GM12878 (cell line): ENCODE results near the gene SLC35G4. TPM values are rescaled to one million over a fixed set of nuclear protein-coding genes. Genes with fewer than 3 reads are reported as not detected.

Source experiments
- ATAC-seq: fragments of 200-7000 bp; cut with Tn5 transposase; 3 replicates; pipeline ENCODE4 v1.9.1; 2020; ENCODE audit warnings: mild to moderate bottlenecking, moderate library complexity
- BruUV-seq: library from RNA; stranded (reverse); fragments of 400-500 nt; replicated peaks from 2 replicates; lab custom pipeline; 2021; lab: Mats Ljungman, UMichigan
- CTCF ChIA-PET: fragments of 300-600 bp; sonication (Branson Sonifier 250); formaldehyde crosslinking; extraction: SDS; loops from one replicate; lab custom pipeline; 2021; ENCODE audit warnings: inconsistent platforms; lab: Yijun Ruan, JAX
- POLR2A ChIA-PET: fragments of 350-600 bp; formaldehyde crosslinking; extraction: SDS; loops from one replicate; lab custom pipeline; 2021; ENCODE audit warnings: inconsistent platforms; lab: Charles Lee
- RAD21 ChIA-PET: fragments of 300-600 bp; sonication (Branson Sonifier 250); formaldehyde crosslinking; loops from one replicate; lab custom pipeline; 2023; ENCODE audit warnings: antibody characterized with exemption; ENCODE audit not compliant: unreplicated experiment; lab: Charles Lee
- SMC1A ChIA-PET: fragments of 300-600 bp; sonication (Branson Sonifier 250); formaldehyde crosslinking; loops from one replicate; lab custom pipeline; 2023; ENCODE audit not compliant: unreplicated experiment, uncharacterized antibody; lab: Charles Lee
- DNase-seq: peaks from one replicate; pipeline ENCODE4 v3.0.0-alpha.2; 2011; ENCODE audit warnings: low read depth, low spot score
- FAIRE-seq: peaks from 3 replicates; lab custom pipeline; 2011; peaks lifted over from hg19 to GRCh38; lab: Jason Lieb, UNC
- H2AFZ ChIP-seq: 2 replicates; pipeline ENCODE4 v1.6.0; 2011; ENCODE audit warnings: low read depth, low read length, control low read depth; ENCODE audit not compliant: control insufficient read depth
- H3K27ac ChIP-seq: 2 replicates; pipeline ENCODE4 v1.5.1; 2011; ENCODE audit warnings: control low read depth; ENCODE audit not compliant: control insufficient read depth, insufficient read depth
- H3K27me3 ChIP-seq, 2 experiments: replicated peaks in 1 of 2; 2 replicates each; pipeline versions ENCODE4 v1.6.0 to v1.6.1; 2011; ENCODE audit warnings: low read length in 1 of 2; ENCODE audit not compliant: control insufficient read depth in 2 of 2, insufficient read depth in 2 of 2
- H3K36me3 ChIP-seq, 2 experiments: 2 replicates each; pipeline ENCODE4 v1.5.1; 2011; ENCODE audit warnings: low read length in 1 of 2; ENCODE audit not compliant: control insufficient read depth in 2 of 2, insufficient read depth in 2 of 2
- H3K4me1 ChIP-seq: 2 replicates; pipeline ENCODE4 v1.6.1; 2011; ENCODE audit warnings: mild to moderate bottlenecking, low read length, moderate library complexity, mixed read lengths; ENCODE audit not compliant: control insufficient read depth, insufficient read depth
- H3K4me2 ChIP-seq: 2 replicates; pipeline ENCODE4 v1.6.0; 2011; ENCODE audit warnings: control low read depth; ENCODE audit not compliant: control insufficient read depth, insufficient read depth
- H3K4me3 ChIP-seq: fragments of 200-600 bp; sonication (generic); 2 replicates; pipeline ENCODE4 v1.5.1; 2016
- H3K79me2 ChIP-seq: 2 replicates; pipeline ENCODE4 v1.6.0; 2011; ENCODE audit warnings: low read length; ENCODE audit not compliant: control insufficient read depth, insufficient read depth
- H3K9ac ChIP-seq: 2 replicates; pipeline ENCODE4 v1.8.0; 2011; ENCODE audit warnings: low read length, control low read depth, mixed read lengths; ENCODE audit not compliant: control insufficient read depth, insufficient read depth
- H3K9me3 ChIP-seq: replicated peaks from 3 replicates; pipeline ENCODE4 v1.5.1; 2011; ENCODE audit warnings: mild to moderate bottlenecking, low read length; ENCODE audit not compliant: control insufficient read depth, insufficient read depth
- H4K20me1 ChIP-seq: 2 replicates; pipeline ENCODE4 v1.6.0; 2011; ENCODE audit not compliant: control insufficient read depth, insufficient read depth
- KLF5 ChIP-seq: fragments of 450-650 bp; IDR thresholded peaks from 2 replicates; pipeline ENCODE4 v1.6.1; 2014; ENCODE audit warnings: mild to moderate bottlenecking; ENCODE audit not compliant: partially characterized antibody
- MLLT1 ChIP-seq: fragments of 450-650 bp; IDR thresholded peaks from 2 replicates; pipeline ENCODE4 v1.6.1; 2016; ENCODE audit warnings: mild to moderate bottlenecking
- NKRF ChIP-seq: fragments of 450-650 bp; conservative IDR thresholded peaks from 2 replicates; pipeline ENCODE4 v1.6.1; 2017; ENCODE audit warnings: mild to moderate bottlenecking, moderate library complexity
- ZNF274 ChIP-seq: IDR thresholded peaks from one replicate; pipeline ENCODE4 v1.8.0; 2011; ENCODE audit not compliant: insufficient read length, insufficient read depth
- WGBS: methylation state at CpG from one replicate; pipeline ENCODE4 v1.1.6; 2016; ENCODE audit warnings: low lambda C conversion rate; ENCODE audit not compliant: insufficient replicate concordance, insufficient coverage; ENCODE audit errors: missing lambda C conversion rate; 5-methylcytosine and 5-hydroxymethylcytosine counted together
- in situ Hi-C: fragments of 300-500 bp; cut with MboI; formaldehyde crosslinking; loops from 9 replicates; pipeline ENCODE4 v1.14.3; 2018; ENCODE audit warnings: mixed read lengths
- intact Hi-C: fragments of 100-400 bp; cut with micrococcal nuclease; formaldehyde crosslinking; loops from one replicate; pipeline ENCODE4 v1.14.2; 2022; ENCODE audit not compliant: unreplicated experiment
- polyA plus RNA-seq, 11 experiments: library from polyadenylated mRNA; depleted of rRNA in 4 of 11; unstranded in 6 of 11; stranded (reverse) in 5 of 11; fragments of >200 nt; fragmentation: Nextera tagmentation in 4 of 11; fragmentation: Illumina TruSeq in 1 of 11; extraction: Ambion mirVana in 4 of 11; extraction: Trizol in 1 of 11; gene quantifications; 1 replicate in 1 of 11; 2 replicates in 10 of 11; pipeline versions ENCODE4 v1.2.1 to v1.2.3, GENCODE V29; 2011 to 2016; ENCODE audit warnings: inconsistent platforms in 2 of 11, missing spikeins in 2 of 11, low read depth in 1 of 11
- total RNA-seq, 4 experiments: library from RNA; depleted of rRNA in 3 of 4; stranded (reverse); fragments of >200 nt in 3 of 4; fragmentation: Illumina TruSeq in 1 of 4; extraction: Trizol in 1 of 4; gene quantifications; 2 replicates each; pipeline versions ENCODE4 v1.2.1 to v1.2.3, GENCODE V29; 2013 to 2021

SLC35G4 gene
- total and polyA plus RNA-seq, 10 of the 15 experiments (the other 5 are each of a cell fraction or from before 2014, with no cell fraction given): not detected

- no peak overlapping the region for H3K4me3 ChIP-seq
- TF ChIP-seq KLF5 (no peak), ZNF274 (no peak), NKRF (no peak), MLLT1 (no peak)
- TF ChIP-seq, all 136 proteins: peak for 0
- FAIRE-seq (no peak), ATAC-seq (no peak), DNase-seq (no peak)
- Histone ChIP-seq H3K79me2 (no peaks in the 10 kb centered on the region), H3K9ac (no peak overlapping the region), H3K4me2 (no peak overlapping the region), H3K4me1 (no peaks in the 10 kb centered on the region), H2AFZ (no peak overlapping the region), H3K9me3 (no peaks in the 10 kb centered on the region), H4K20me1 (no peaks in the 10 kb centered on the region), H3K27me3 (peaks cover 2% of the 10 kb centered on the region in 2 experiments; a peak in 2 of 4 replicates), H3K27ac (no peak overlapping the region), H3K36me3 (no peaks in the 10 kb centered on the region)
- SMC1A ChIA-PET: no interaction called here
- intact Hi-C loops (no loop called here), in situ Hi-C loops (no loop called here)
- POLR2A ChIA-PET: no interaction called here
- 34% methylated on average over 10 of the region's 10 CpGs for WGBS
- BruUV-seq: no TSS peak
- RAD21 ChIA-PET: no interaction called here
- CTCF ChIA-PET: interaction anchor here (1.5 kb wide), 1 partner anchor 80 kb away, joined by 4 read pairs; no protein-coding TSS in a partner anchor
Observed at GRCh38 chr18:11653521-11653920, 44.1 kb downstream of the SLC35G4 start.
